GM18868 (cell line): ENCODE measurements around the gene KCNJ6.
"Not testable (repeated sequence)": the region's sequence is repeated elsewhere in the genome, so short reads cannot be mapped to it uniquely, and the experiment has no call there.

Experiments
- ATAC-seq: cut with Tn5 transposase; IDR thresholded peaks from one replicate; pipeline ENCODE4 v1.9.1; 2021; ENCODE audit warnings: mild to moderate bottlenecking, moderate library complexity; ENCODE audit not compliant: unreplicated experiment

The KCNJ6 gene

DNA sequence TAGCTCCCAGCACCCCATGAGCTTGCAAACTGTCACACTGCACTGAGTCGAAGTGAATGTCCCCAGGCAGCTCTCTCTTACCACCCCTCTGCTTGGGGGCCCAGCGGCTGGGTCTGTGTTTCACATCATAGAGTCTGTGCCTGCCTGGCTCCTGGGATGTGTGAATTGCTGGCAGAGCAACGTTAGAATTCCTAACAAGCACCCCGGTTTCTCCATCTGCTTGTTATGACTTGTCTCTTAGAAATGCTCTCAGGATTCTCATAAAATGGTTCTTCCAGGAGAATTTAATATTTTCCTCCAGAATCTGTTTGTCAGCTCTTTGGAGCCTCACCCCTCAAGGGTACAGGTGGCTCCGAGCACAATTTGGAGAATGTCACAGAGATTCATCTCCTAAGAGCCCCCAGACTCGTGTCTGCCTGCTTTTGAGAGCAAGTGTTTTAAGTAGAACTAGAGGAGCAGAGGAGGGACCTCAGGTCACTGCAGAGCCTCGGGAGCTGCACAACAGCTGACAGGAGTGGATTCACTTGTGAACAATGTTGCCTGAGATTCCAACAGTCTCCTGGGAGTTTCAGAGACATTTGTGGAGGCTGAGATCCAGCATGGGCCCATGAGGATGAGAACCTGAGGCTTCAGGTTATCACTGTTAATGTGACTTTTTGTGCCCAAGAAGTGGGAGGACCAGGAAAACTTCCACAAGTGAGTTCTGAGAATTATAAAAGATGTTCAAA is 131.5 kb downstream of the KCNJ6 start:
- no peak for ATAC-seq

DNA sequence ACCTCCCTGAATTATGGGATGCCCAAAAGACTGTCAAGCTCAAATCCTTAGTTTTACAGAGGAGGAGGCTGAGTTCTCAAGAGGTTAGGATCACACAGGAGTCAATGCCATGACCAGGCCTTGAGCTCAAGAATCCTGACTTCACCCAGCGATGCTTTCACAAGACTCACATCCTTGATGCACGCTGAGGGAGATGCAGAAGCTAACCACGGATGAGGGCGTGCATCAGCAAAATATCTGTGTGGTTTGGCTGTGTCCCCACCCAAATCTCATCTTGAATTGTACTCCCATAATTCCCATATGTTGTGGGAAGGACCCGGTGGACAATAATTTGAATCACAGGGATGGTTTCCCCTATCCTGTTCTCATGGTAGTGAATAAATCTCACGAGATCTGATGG is 133.2 kb downstream of the KCNJ6 start:
- ATAC-seq, result no peak

- no peak for ATAC-seq
Observed at GRCh38 chr21:37780991-37781983, 135.0 kb downstream of the KCNJ6 start.

DNA sequence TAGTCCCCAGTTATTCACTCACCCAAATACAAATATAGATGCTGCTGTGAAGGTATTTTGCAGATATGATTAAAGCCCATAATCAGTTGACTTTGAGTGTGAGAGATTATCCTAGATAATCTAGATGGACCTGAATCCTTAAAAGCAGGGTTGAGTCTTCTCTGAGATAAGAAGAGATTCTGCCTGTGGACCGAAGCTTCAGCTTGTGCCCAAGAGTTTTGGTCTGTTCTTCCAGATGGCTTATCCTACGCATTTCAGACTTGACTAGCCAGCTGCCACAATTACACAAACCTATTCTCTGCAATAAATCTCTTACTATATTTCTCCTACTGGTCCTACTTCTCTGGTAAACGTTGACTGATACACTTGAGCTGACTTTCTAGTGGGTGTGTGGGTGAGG is 145.1 kb downstream of the KCNJ6 start:
- ATAC-seq, result no peak

DNA sequence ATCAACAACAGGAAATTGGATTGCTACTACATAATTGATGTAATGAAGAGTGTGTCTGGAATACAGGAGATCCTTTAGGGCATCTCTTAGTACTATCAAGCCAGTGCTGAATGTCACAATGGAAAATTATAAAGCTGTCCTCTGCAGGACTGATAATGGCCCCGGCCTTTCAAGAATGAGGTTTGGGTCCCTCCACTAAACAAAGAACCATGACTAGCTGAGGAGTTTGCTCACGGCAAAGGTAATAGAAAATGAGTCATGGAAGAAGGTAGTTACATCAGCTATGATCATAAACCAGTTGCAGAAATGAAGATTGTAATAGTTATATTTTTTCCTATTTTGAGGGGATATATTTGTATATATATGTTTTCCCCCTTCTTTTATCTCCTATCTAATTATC is 145.8 kb downstream of the KCNJ6 start:
- ATAC-seq, result no peak

DNA sequence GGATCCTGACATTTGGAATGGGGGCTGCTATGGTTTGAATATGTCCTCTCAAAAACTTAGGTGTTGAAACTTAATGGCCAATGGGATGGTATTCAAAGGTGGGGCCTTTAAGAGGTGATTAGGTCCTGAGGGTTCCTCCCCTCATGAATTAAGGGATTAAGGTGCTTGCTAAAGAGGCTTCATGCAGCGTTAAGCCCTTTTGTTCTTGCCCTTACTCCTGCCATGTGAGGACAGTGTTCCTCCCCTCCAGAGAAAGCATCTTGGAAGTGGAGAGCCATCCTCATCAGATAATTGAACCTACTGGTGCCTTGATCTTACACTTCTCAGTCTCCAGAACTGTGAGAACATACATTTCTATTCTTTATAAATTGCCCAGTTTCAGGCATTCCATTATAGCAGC is 146.6 kb downstream of the KCNJ6 start:
- ATAC-seq, result no peak

GRCh38 chr21:37767984-37768383 is 148.3 kb downstream of the KCNJ6 start:
- ATAC-seq, result no peak

- no peak for ATAC-seq
Observed at GRCh38 chr21:37766129-37766528, 150.1 kb downstream of the KCNJ6 start.

DNA sequence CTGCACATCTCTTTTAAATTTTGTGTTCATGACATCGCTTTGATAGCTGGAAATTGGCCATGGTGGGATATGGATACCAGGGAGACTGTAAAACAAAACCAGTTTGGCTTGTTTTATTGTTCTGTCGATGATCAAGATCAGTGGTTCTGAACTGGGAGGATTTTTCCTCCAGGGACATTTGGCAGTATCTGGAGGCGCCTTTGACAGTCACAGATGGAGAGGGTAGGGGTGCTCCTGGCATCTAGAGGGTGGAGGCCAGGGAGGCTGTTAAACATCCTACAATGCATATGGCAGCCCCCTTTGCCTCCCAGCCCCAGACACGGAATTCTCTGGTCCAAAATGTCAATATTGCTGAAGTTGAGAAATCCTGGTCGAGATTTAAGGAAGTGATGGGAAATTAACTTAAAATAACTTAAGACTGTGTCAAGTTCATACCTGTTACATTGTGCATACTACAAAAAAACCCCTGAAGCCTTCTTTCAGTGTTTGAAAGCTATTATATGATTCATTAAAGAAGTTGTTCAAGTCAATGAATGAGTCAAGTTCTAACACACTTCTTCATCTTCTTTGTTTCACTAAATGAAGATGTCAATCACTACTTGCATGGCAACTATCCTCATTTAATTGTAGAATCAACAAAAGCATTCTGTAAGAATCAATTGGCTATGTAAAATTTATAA is 150.9 kb downstream of the KCNJ6 start:
- ATAC-seq, result peak; percentile 62

GRCh38 chr21:37764691-37765090 is 151.6 kb downstream of the KCNJ6 start:
- ATAC-seq, result peak; percentile 48

- ATAC-seq, result no peak
Observed at GRCh38 chr21:37763298-37763697, 153.0 kb downstream of the KCNJ6 start.

DNA sequence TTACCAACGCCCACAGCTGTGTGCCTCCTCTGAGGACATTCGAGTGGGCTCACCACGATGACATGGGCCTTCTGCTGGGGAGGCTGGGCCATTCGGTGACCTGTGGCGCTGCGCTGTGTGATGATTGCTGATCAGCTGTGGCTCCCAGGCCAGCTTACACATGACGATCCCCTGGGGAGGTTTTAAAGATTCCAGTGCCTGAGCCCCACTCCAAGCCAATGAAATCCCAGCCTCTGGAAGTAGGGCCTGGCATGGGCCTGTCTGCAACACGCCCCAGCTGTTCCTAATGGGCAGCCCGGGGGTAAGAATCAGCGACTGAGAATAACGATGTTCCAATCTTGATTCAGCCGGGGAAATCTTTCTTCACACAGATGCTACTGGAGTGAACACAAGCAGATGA is 153.7 kb downstream of the KCNJ6 start:
- no peak for ATAC-seq

DNA sequence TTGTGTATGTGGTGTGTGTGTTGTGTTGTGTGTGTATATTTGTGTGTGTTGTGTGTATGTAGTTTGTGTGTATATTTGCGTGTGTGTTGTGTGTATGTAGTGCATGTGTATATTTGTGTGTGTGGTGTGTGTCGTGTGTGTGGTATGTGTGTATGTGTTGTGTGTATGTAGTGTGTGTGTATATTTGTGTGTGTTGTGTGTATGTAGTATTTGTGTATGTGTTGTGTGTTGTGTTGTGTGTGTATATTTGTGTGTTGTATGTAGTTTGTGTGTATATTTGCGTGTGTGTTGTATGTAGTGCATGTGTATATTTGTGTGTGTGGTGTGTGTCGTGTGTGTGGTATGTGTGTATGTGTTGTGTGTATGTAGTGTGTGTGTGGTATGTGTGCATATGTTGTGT is 154.9 kb downstream of the KCNJ6 start:
- not testable (repeated sequence) for ATAC-seq

DNA sequence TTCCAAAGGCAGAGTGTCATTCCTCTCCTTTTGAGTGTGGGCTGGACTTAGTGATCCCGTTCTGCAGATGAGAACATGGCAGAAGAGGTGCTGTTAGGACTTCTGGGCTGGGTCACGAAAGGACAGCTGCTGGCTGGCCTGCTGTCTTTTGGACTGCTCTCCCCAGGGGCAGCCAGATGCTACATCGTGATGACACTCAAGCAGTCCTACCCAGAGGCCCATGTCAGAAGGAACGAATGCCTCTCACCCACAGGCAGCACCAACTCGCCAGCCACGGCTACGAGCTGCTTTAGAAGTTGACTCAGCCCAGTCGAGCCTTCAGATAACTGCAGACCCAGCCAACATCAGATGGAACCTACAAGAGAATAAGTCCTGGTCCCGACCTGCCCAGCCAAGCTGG is 156.5 kb downstream of the KCNJ6 start:
- ATAC-seq, result no peak

GRCh38 chr21:37758982-37759381 is 157.3 kb downstream of the KCNJ6 start:
- no peak for ATAC-seq

GRCh38 chr21:37757606-37758376 is 158.5 kb downstream of the KCNJ6 start:
- no peak for ATAC-seq

DNA sequence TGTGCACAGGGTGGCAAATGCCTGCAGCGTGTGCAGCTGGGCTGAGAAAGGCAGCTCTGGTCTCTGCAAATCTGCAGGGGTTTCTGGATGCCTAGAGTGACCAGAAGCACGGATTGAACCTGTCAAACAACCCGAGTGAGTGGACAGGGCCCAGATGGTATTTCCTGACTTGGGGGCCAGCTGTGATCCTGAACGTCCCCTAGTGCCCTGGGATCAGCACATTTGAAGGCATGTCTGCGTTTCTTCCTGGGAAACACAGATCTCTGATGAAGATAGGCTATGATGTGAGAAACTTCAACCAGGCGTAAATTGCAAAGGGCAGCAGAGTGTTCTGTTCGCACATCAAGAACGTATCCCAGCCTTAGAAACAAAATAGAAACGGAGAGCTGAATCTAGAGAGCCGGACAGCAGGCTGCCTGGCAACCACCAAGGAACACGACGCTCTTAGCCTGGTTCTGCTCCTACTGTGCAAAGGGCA is 163.1 kb downstream of the KCNJ6 start:
- ATAC-seq, result no peak

- no peak for ATAC-seq
Observed at GRCh38 chr21:37751268-37751975, 164.8 kb downstream of the KCNJ6 start.

- ATAC-seq, result no peak
Observed at GRCh38 chr21:37749132-37749531, 167.1 kb downstream of the KCNJ6 start.

DNA sequence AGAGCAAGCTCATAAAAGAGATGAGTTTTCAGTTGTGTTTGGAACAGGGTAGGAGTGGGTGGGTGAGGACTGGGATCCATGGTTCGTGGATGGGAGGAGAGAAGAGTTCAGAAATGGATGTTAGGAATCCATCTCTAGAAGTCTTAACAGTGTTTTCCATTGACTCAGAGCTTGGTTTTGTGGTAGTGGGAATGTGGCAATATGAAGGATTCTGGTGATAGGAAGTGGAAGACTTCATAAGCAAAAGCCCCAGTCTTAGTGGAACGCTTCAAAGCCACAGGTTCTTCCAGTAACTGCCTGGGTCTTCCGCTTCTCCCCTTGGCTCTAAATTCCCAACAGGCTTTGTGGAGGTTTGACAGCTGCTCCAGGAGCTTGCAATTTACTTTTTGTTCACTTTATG is 167.9 kb downstream of the KCNJ6 start:
- ATAC-seq, result no peak
